Measurements from ENCODE around the gene ZBTB42. TPM values are rescaled to one million over a fixed set of nuclear protein-coding genes. Genes with fewer than 3 reads are reported as not detected.

ZBTB42 gene
- total and polyA plus RNA-seq, 2 donors (not counting 3 experiments of a cell fraction or from before 2014, with no cell fraction given), result 3.1 to 3.8 TPM

GRCh38 chr14:104787736-104788135 is 13.2 kb upstream of the ZBTB42 start:
- Histone ChIP-seq H3K27me3 (ENCODE audit: control insufficient read depth in 2 of 2, insufficient read depth in 2 of 2, low read length in 2 of 2) (no peaks in the 10 kb centered on the region), H3K9ac (replicated peaks; ENCODE audit: extremely low read depth, insufficient read depth, low read length) (no peak overlapping the region), H3K27ac (ENCODE audit: insufficient read depth, low read depth, low read length) (no peak overlapping the region), H3K79me2 (ENCODE audit: control insufficient read depth, insufficient read depth, low read length) (peaks cover 51% of the 10 kb centered on the region), H3K4me3 (replicated peaks in 1 of 3; ENCODE audit: insufficient read depth in 1 of 3, low read depth in 1 of 3, low read length in 3 of 3) (no peak overlapping the region), H2AFZ (ENCODE audit: low read depth, low read length) (no peak overlapping the region), H3K36me3 (ENCODE audit: control insufficient read depth in 2 of 2, extremely low read depth in 1 of 2, insufficient read depth in 2 of 2, low read length in 2 of 2) (peaks cover 2 to 25% of the 10 kb centered on the region in 2 experiments), H4K20me1 (replicated peaks; ENCODE audit: control insufficient read depth, extremely low read depth, insufficient read depth, low read length) (no peaks in the 10 kb centered on the region), H3K9me1 (replicated peaks; ENCODE audit: control insufficient read depth, extremely low read depth, insufficient read depth, low read length) (no peaks in the 10 kb centered on the region), H3K4me1 (ENCODE audit: control insufficient read depth, extremely low read depth, insufficient read depth, low read length) (no peaks in the 10 kb centered on the region), H3K9me3 (replicated peaks; ENCODE audit: control insufficient read depth, insufficient read depth, low read length) (no peaks in the 10 kb centered on the region), H3K4me2 (ENCODE audit: insufficient read depth, low read length) (no peak overlapping the region)
- dilution Hi-C loops (cut with MboI; ENCODE audit: extremely low pct_ligation_motif_present, low sequenced_read_pairs) (no loop called here), intact Hi-C loops (cut with micrococcal nuclease) (no loop called here)
- TF ChIP-seq JUN (IDR thresholded peaks at IDR 0.05; ENCODE audit: borderline replicate concordance, insufficient read depth, insufficient read length, low read depth), result no peak
- no peak for TF ChIP-seq POLR2AphosphoS5 (IDR thresholded peaks at IDR 0.05; ENCODE audit: insufficient read depth, low read depth, low read length)
- no peak for TF ChIP-seq CTCF (IDR thresholded peaks at IDR 0.05; ENCODE audit: extremely low read depth in 1 of 2, insufficient read depth in 1 of 2, low read depth in 1 of 2, low read length in 2 of 2)
- no peak for TF ChIP-seq FOS (IDR thresholded peaks at IDR 0.05; ENCODE audit: borderline replicate concordance, insufficient read depth, low read length)
- no peak for TF ChIP-seq GATA2 (IDR thresholded peaks at IDR 0.05; ENCODE audit: insufficient read depth, insufficient read length, low read depth, low read length)
- TF ChIP-seq MYC (IDR thresholded peaks at IDR 0.05; ENCODE audit: low read depth, low read length), result no peak
- TF ChIP-seq MAX (IDR thresholded peaks at IDR 0.05; ENCODE audit: insufficient read depth, insufficient read length), result no peak
- no peak for TF ChIP-seq EZH2 (IDR thresholded peaks at IDR 0.05; ENCODE audit: borderline replicate concordance, low read depth, low read length, severe bottlenecking)
- no peak for TF ChIP-seq POLR2A (IDR thresholded peaks at IDR 0.05; ENCODE audit: low read depth, low read length)
- no TSS peak for BruUV-seq (replicated peaks)
- CTCF ChIA-PET, result no interaction called here
- FAIRE-seq (no peak), DNase-seq (ENCODE audit: low read depth, low spot score) (no peak)
- POLR2A ChIA-PET, result no interaction called here
